Measurements from ENCODE around the gene ORAI2. TPM values are rescaled to one million over a fixed set of nuclear protein-coding genes. Genes with fewer than 3 reads are reported as not detected.

The ORAI2 gene
- total and polyA plus RNA-seq, 10 of the 15 experiments (the other 5 are each of a cell fraction or from before 2014, with no cell fraction given) = 5.8 to 111 (median 46.9) TPM

DNA sequence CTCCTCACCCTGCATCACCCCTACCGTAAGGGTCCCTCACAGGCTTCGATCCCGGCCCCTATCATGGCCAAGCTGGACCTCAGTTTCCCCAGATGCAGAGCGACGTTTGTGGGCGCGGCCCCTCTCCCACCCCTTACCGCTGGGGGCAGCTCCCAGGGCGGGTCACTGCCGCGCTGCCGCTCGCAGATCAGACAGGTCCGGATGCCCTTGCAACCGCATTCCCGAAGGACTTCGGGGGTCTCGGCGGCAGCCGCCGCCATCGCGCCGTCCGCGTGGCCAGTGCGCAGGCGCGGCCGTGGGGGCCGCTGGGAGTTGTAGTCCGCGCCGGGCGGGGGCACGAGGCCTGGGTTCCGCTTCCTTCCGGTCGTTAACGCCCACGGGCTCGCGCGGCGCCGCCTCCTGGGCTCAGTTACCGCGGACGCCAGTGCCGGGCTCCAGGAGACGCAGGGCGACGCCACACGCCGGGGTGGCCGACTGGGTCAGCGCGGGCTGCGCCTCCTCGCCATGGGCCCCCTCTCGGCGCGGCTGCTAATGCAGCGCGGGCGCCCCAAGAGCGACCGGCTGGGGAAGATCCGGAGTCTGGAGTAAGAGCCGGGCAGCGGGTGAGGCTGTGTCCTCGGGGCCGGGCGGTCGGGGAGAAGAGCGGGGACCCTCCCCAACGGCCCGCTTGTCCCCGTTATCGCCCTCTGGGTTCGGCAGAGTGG is 31.4 kb downstream of the ORAI2 start, which contains the start of the genes ALKBH4 and LRWD1 (continued):
- peak; percentile 79; the same call in 1 of the 2 replicates for TF ChIP-seq TARDBP (IDR thresholded peaks at IDR 0.05; ENCODE audit: borderline replicate concordance)
- peak; percentile 37; the same call in 1 of the 3 replicates for TF ChIP-seq POU2F2 (IDR thresholded peaks at IDR 0.05; ENCODE audit: borderline replicate concordance, low read depth, low read length)
- TF ChIP-seq, protein P1, sequence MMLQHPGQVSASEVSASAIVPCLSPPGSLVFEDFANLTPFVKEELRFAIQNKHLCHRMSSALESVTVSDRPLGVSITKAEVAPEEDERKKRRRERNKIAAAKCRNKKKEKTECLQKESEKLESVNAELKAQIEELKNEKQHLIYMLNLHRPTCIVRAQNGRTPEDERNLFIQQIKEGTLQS (IDR thresholded peaks at IDR 0.05; ENCODE audit: borderline replicate concordance, extremely low read depth, low read depth, low read length) = peak; percentile 62; the same call in 1 of the 2 replicates
- TF ChIP-seq ZNF24 (IDR thresholded peaks at IDR 0.05) = 0 out of 2 replicates have a peak, but pooled peaks have one; percentile 16
- no peak for TF ChIP-seq ZNF274 (IDR thresholded peaks at IDR 0.05; ENCODE audit: insufficient read depth, insufficient read length)
- 0 out of 2 replicates have a peak, but pooled peaks have one; percentile 45 for TF ChIP-seq CBX5 (IDR thresholded peaks at IDR 0.05; ENCODE audit: low read depth)
- TF ChIP-seq RELA (IDR thresholded peaks at IDR 0.05; ENCODE audit: borderline replicate concordance, partially characterized antibody) = no peak
- peak; percentile 96 for TF ChIP-seq YY1 (IDR thresholded peaks at IDR 0.05; ENCODE audit: low read depth, low read length)
- TF ChIP-seq JUND (IDR thresholded peaks at IDR 0.05; ENCODE audit: low read depth, low read length) = no peak
- 0 out of 2 replicates have a peak, but pooled peaks have one; percentile 33 for TF ChIP-seq POLR2AphosphoS2 (IDR thresholded peaks at IDR 0.05; ENCODE audit: low read depth, low read length)
- TF ChIP-seq, protein P2, sequence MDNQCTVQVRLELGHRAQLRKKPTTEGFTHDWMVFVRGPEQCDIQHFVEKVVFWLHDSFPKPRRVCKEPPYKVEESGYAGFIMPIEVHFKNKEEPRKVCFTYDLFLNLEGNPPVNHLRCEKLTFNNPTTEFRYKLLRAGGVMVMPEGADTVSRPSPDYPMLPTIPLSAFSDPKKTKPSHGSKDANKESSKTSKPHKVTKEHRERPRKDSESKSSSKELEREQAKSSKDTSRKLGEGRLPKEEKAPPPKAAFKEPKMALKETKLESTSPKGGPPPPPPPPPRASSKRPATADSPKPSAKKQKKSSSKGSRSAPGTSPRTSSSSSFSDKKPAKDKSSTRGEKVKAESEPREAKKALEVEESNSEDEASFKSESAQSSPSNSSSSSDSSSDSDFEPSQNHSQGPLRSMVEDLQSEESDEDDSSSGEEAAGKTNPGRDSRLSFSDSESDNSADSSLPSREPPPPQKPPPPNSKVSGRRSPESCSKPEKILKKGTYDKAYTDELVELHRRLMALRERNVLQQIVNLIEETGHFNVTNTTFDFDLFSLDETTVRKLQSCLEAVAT (IDR thresholded peaks at IDR 0.05) = no peak
- peak in 1 of 2 experiments; percentile 98; a peak in 2 of 3 replicates for TF ChIP-seq EGR1 (IDR thresholded peaks at IDR 0.05; ENCODE audit: borderline replicate concordance in 1 of 2, low read depth in 2 of 2, low read length in 2 of 2)
- no peak for TF ChIP-seq ZZZ3 (IDR thresholded peaks at IDR 0.05; ENCODE audit: control insufficient read depth, insufficient read length, low read depth)
- peak; percentile 66; the same call in 1 of the 2 replicates for TF ChIP-seq SIN3A (IDR thresholded peaks at IDR 0.05; ENCODE audit: low read depth, low read length)
- TF ChIP-seq YBX1 (IDR thresholded peaks at IDR 0.05) = no peak
- peak; percentile 75 for TF ChIP-seq DPF2 (IDR thresholded peaks at IDR 0.05)
- TF ChIP-seq, protein P3, sequence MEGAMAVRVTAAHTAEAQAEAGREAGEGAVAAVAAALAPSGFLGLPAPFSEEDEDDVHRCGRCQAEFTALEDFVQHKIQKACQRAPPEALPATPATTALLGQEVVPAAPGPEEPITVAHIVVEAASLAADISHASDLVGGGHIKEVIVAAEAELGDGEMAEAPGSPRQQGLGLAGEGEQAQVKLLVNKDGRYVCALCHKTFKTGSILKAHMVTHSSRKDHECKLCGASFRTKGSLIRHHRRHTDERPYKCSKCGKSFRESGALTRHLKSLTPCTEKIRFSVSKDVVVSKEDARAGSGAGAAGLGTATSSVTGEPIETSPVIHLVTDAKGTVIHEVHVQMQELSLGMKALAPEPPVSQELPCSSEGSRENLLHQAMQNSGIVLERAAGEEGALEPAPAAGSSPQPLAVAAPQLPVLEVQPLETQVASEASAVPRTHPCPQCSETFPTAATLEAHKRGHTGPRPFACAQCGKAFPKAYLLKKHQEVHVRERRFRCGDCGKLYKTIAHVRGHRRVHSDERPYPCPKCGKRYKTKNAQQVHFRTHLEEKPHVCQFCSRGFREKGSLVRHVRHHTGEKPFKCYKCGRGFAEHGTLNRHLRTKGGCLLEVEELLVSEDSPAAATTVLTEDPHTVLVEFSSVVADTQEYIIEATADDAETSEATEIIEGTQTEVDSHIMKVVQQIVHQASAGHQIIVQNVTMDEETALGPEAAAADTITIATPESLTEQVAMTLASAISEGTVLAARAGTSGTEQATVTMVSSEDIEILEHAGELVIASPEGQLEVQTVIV (IDR thresholded peaks at IDR 0.05; ENCODE audit: borderline replicate concordance, partially characterized antibody) = no peak
- TF ChIP-seq ATF7 (IDR thresholded peaks at IDR 0.05; ENCODE audit: low read depth) = no peak
- peak; percentile 78 for TF ChIP-seq SREBF1 (IDR thresholded peaks at IDR 0.05; ENCODE audit: low read length)
- 0 out of 2 replicates have a peak, but pooled peaks have one; percentile 45 for TF ChIP-seq MEF2A (IDR thresholded peaks at IDR 0.05; ENCODE audit: insufficient read depth, low read depth, low read length)
- TF ChIP-seq GABPA (IDR thresholded peaks at IDR 0.05; ENCODE audit: low read depth) = peak; percentile 82

Data from GM12878 (cell line).